GM20000 (cell line): ENCODE results near the gene MAP4.
A peak's percentile ranks its signal among the peaks of the same experiment; 100 is the strongest.

Source experiments
- DNase-seq: peaks from one replicate; pipeline ENCODE4 v3.0.0; 2012; ENCODE audit warnings: low spot score
- CTCF ChIP-seq: IDR thresholded peaks from 2 replicates; pipeline ENCODE4 v1.5.1; 2012; ENCODE audit warnings: mild to moderate bottlenecking, control low read depth; ENCODE audit errors: extremely low read depth, missing control alignments

Gene MAP4

GRCh38 chr3:47961036-47961435 is 55.2 kb downstream of the MAP4 start:
- DNase-seq, result no peak
- no peak for TF ChIP-seq CTCF

- TF ChIP-seq CTCF, result no peak
- no peak for DNase-seq
Measured at GRCh38 chr3:47956521-47956920, 59.7 kb downstream of the MAP4 start.

GRCh38 chr3:47954567-47954966 is 61.6 kb downstream of the MAP4 start:
- TF ChIP-seq CTCF, result no peak
- DNase-seq, result no peak

GRCh38 chr3:47950453-47951169 is 65.6 kb downstream of the MAP4 start:
- DNase-seq, result peak; percentile 29
- no peak for TF ChIP-seq CTCF

GRCh38 chr3:47949979-47950378 is 66.2 kb downstream of the MAP4 start:
- TF ChIP-seq CTCF, result no peak
- peak; percentile 40 for DNase-seq

GRCh38 chr3:47940232-47940631 is 76.0 kb downstream of the MAP4 start:
- no peak for DNase-seq
- no peak for TF ChIP-seq CTCF

GRCh38 chr3:47932421-47932820 is 83.8 kb downstream of the MAP4 start:
- no peak for DNase-seq

More at GRCh38 chr3:47932421-47932820, 83.8 kb downstream of the MAP4 start:
- no peak for TF ChIP-seq CTCF
